GOT3 (cell line): ENCODE results near the gene TKFC.

Source experiments
- DNase-seq: peaks from one replicate; lab custom pipeline; 2025; ENCODE audit warnings: mixed read lengths; lab: John Stamatoyannopoulos, UW

TKFC gene

GRCh38 chr11:61345170-61345610 lies 12.2 kb downstream of the TKFC start:
- no peak for DNase-seq

- no peak for DNase-seq
Observed at GRCh38 chr11:61345954-61346843, 13.2 kb downstream of the TKFC start.

DNA sequence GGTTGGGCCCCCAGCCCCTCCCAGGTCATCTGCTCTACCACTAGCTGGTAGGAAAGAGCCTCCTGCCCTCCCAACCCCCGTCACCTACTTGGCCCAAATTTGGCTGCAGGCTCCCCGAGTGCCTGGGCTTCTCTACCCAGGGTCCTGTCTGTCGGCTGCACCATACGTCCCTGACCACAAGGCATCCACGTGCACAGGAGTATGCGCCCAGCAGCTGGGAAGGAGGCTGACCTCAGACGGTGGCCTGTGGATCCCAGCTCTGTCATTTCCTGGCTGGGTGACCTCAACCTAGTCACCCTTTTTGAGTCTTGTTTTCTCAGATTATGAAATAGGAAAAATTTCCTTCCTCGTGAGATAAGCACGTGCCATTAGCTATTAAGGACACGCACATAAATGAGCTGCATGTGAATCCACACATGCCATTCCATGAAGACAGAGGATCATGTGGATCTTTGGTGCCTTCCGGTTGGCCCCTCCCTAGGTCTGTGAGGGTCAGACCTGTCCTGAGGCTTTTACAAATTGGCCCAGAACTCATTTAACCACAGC lies 15.0 kb downstream of the TKFC start:
- no peak for DNase-seq

DNA sequence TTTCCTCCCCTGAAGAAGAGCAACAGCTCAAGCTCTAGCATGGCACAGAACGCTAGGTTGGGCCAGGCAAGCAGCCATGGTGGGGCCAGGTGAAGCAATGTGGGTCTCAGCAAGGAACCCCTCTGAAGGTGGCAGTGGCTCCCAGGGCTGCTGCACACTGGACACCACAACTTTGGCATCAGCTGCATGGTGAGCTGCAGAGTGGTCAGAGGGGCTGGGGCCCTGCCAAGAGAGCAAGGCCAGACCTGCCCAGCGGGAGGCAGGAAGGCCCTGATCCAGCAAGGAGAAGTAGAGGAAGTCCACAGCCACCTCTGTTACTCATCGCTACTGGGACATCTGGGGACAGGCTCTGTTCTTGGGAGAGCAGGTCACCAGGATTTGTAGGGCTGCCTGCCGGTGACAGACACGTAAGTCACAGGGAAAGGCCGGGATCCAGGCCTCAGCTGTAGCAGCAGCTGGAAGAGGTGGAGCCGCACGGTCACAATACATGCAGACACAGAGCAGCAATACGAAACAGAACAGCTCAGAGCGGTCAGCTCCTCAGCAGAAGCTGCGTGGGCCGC lies 16.2 kb downstream of the TKFC start:
- no peak for DNase-seq

GRCh38 chr11:61349916-61350315 lies 16.9 kb downstream of the TKFC start:
- DNase-seq, result no peak

DNA sequence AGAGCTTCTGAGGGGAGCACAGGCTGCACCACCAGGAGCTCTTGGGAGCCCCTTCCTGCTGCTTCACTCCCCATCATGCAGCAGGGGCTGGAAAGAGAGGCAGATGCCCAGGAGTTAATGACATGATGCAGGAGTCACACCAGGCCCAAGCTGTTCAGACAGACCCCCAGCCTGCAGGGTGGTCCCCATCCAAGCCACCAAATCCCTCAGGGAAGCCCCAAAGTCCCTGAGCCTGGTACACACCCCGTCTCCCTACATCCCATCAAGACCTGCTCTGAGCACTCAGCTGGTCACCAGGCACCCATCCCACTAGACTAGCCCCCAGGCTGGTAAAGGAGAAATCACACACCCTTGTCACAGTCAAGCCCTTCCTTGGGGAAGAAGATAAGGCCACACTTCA lies 17.3 kb downstream of the TKFC start:
- no peak for DNase-seq

- DNase-seq, result no peak
Observed at GRCh38 chr11:61350803-61351202, 17.8 kb downstream of the TKFC start.

- no peak for DNase-seq
Observed at GRCh38 chr11:61352038-61352437, 19.0 kb downstream of the TKFC start.

- no peak for DNase-seq
Observed at GRCh38 chr11:61353131-61354067, 20.4 kb downstream of the TKFC start.

DNA sequence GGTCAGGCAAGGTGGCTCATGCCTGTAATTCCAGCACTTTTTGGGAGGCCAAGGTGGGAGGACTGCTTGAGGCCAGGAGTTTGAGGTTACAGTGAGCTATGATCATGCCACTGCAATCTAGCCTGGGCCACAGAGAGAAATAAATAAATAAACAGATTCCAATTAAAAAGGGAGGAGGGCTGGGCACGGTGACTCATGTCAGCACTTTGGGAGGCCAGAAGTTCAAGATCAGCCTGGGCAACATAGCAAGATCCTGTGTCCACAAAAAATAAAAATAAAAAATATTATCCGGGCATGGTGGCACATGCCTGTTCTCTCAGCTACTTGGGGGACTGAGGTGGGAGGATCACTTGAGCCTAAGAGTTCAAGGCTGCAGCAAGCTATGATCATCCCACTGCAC lies 21.2 kb downstream of the TKFC start:
- no peak for DNase-seq

DNA sequence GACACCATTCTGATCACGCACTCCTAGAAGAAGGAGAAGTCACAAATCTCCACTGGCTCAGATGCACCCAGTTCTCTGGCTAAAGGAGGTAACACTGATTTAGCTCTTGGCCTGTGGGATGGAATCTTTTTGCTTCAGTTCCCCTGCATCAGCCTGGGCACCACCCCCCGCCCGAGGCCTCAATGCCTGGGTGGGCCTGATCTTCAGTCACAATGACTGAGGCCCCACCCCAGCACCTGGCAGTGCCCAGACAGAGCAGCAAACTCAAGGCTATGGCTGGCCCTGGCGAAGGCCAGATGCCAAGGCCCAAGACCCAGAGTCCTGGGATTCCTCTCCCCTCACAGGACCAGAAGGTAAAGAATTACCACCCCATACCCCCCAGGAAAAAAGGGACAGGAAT lies 23.7 kb downstream of the TKFC start:
- no peak for DNase-seq

- DNase-seq, result no peak
Observed at GRCh38 chr11:61357233-61357893, 24.3 kb downstream of the TKFC start.

DNA sequence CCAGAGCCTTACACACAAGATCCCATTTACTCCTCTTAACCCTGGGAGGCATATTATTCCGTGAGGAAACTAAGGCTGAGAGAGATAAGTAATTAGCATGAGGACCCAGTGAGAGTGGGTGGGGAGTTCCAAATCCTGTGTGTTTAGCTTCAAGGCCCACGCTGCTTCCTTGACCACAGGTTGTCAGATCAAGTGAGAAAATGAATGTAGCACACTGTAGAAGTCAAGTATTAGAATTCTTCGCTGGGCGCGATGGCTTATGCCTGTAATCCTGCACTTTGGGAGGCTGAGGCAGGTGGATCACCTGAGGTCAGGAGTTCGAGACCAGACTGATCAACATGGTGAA lies 24.8 kb downstream of the TKFC start:
- DNase-seq, result no peak

DNA sequence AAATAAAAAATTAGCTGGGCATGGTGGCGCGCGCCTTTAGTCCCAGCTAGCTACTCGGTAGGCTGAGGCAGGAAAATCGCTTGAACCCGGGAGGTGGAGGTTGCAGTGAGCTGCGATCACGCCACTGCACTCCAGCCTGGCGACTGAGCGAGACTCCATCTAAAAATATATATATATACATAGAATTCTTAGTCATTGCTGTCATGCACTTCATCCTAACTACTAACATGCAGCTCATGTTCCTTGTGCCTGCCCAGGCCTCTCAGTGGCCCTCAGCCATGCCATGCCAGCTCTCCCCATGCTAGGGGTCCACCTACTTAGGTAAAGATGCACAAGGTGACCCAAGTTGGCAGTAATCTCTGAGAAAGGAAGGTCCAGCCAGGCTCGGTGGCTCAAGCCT lies 25.5 kb downstream of the TKFC start:
- DNase-seq, result no peak

DNA sequence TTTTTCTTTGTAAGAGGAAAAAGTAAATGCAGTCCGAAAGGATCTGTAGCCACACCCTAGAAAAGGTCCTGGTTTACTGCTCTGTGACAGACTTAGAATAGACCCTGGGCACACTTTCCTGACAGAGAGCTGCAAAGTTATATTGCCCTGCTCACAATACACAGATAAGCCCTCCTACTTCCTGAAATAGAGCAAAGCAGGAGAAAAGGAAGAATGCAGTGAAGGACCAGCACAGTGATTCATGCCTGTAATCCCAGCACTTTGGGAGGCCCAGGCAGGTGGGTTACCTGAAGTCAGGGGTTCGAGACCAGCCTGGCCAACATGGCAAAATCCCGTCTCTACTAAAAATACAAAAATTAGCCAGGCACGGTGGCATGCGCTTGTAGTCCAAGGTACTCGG lies 26.5 kb downstream of the TKFC start:
- DNase-seq, result no peak

DNA sequence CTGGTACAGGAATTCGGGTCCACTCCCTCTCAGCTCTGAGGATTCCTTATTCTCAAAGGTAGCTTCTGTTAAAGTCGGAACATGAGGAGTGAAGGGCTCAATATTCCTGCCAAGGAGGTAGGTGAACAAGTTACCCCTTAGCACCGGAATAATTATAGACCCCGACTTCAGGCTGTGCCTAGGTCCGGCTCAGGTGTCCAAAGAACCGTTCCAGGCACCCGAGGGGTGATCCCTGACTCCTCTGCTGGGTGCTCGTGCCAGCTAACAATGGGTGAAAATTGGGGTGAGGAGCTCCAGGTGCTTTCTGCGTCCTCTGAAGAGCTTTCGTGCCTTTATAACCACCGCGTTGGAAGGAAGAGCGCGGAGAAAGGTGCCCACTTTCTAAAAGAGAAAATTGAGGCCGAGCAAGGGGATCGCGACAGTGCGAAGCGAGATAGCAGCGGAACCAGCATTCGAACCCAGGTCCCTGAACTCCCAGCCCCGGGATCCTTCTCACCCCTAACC lies 28.3 kb downstream of the TKFC start:
- no peak for DNase-seq

- peak; percentile 69 for DNase-seq
Observed at GRCh38 chr11:61361741-61362541, 28.9 kb downstream of the TKFC start, which contains the start of the genes CYB561A3 and TMEM138. TSS of gene CYB561A3 (minus strand) at chr11:61361882. CDS start at chr11:61356713, 5,169 bp downstream. TSS of gene TMEM138 (plus strand) at chr11:61362374. CDS start at chr11:61364391, 2,017 bp downstream.

- DNase-seq, result no peak
Observed at GRCh38 chr11:61362542-61362875, 29.5 kb downstream of the TKFC start.

- DNase-seq, result no peak
Observed at GRCh38 chr11:61364012-61364675, 31.1 kb downstream of the TKFC start.

DNA sequence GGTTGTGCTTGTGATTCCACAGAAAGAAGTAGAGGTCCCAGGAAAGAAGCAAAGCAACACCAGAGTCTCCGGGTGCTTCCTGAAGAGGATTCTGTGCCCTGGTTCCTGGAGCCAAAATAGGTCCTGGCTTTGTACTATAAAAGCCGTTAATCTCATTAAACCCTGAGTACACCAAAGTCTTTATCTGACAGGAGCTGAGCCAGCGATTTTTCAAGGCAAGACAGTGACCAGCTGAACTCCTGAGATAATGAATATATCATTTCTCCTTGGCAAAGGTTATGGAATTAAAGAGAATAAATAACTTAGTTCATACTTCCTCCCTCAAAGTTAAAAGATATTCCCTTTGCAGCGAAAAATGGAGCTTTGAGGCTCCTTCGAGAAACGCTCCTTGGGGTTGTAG lies 34.4 kb downstream of the TKFC start:
- no peak for DNase-seq
